HEK293 (cell line): ENCODE measurements around the gene USP6NL.

ENCODE experiments used
- BCL11A ChIP-seq: fragments of 450-650 bp; formaldehyde crosslinking; IDR thresholded peaks from 2 replicates; pipeline ENCODE4 v1.5.1; 2016; ENCODE audit warnings: low read depth, missing biosample characterization, missing genetic modification characterization
- HIC1 ChIP-seq: fragments of 450-650 bp; formaldehyde crosslinking; IDR thresholded peaks from 2 replicates; pipeline ENCODE4 v1.5.1; 2016; ENCODE audit warnings: missing biosample characterization, missing genetic modification characterization
- HOXA7 ChIP-seq: sonication (generic); formaldehyde crosslinking; IDR thresholded peaks from 2 replicates; pipeline ENCODE4 v1.8.1; 2022; ENCODE audit warnings: missing genetic modification reagents, borderline replicate concordance
- IKZF3 ChIP-seq: fragments of 450-650 bp; IDR thresholded peaks from 2 replicates; pipeline ENCODE4 v1.5.0; 2018; ENCODE audit warnings: missing biosample characterization, mild to moderate bottlenecking, missing genetic modification characterization, moderate library complexity
- PRDM4 ChIP-seq: fragments of 450-650 bp; formaldehyde crosslinking; IDR thresholded peaks from 2 replicates; pipeline ENCODE4 v1.5.1; 2017; ENCODE audit warnings: missing biosample characterization, missing genetic modification characterization
- PRDM6 ChIP-seq: fragments of 450-650 bp; formaldehyde crosslinking; IDR thresholded peaks from 2 replicates; pipeline ENCODE4 v1.5.1; 2017; ENCODE audit warnings: missing biosample characterization, missing genetic modification characterization
- SALL2 ChIP-seq: fragments of 450-650 bp; formaldehyde crosslinking; IDR thresholded peaks from 2 replicates; pipeline ENCODE4 v1.5.0; 2017; ENCODE audit warnings: missing biosample characterization, mild to moderate bottlenecking, missing genetic modification characterization, borderline replicate concordance
- ZBTB26 ChIP-seq: fragments of 450-650 bp; formaldehyde crosslinking; optimal IDR thresholded peaks from 2 replicates; pipeline ENCODE3; 2016; ENCODE audit warnings: missing biosample characterization, mild to moderate bottlenecking, missing genetic modification characterization
- ZBTB44 ChIP-seq: fragments of 450-650 bp; IDR thresholded peaks from 2 replicates; pipeline ENCODE4 v1.5.1; 2018; ENCODE audit warnings: missing biosample characterization, mild to moderate bottlenecking, missing genetic modification characterization
- ZBTB49 ChIP-seq: fragments of 450-650 bp; formaldehyde crosslinking; IDR thresholded peaks from 2 replicates; pipeline ENCODE4 v1.5.1; 2016; ENCODE audit warnings: missing biosample characterization, missing genetic modification characterization, low read depth
- ZFP3 ChIP-seq: fragments of 450-650 bp; formaldehyde crosslinking; IDR thresholded peaks from 2 replicates; pipeline ENCODE4 v1.5.1; 2016; ENCODE audit warnings: low read depth, missing biosample characterization, missing genetic modification characterization
- ZNF112 ChIP-seq: fragments of 450-650 bp; formaldehyde crosslinking; IDR thresholded peaks from 2 replicates; pipeline ENCODE4 v1.5.0; 2017; ENCODE audit warnings: missing biosample characterization, missing genetic modification characterization
- ZNF114 ChIP-seq: fragments of 450-650 bp; formaldehyde crosslinking; IDR thresholded peaks from 2 replicates; pipeline ENCODE4 v1.5.0; 2017; ENCODE audit warnings: missing biosample characterization, missing genetic modification characterization
- ZNF132 ChIP-seq: fragments of 450-650 bp; formaldehyde crosslinking; IDR thresholded peaks from 2 replicates; pipeline ENCODE4 v1.5.1; 2017; ENCODE audit warnings: missing biosample characterization, missing genetic modification characterization, borderline replicate concordance
- ZNF157 ChIP-seq: fragments of 450-650 bp; formaldehyde crosslinking; IDR thresholded peaks from 2 replicates; pipeline ENCODE4 v1.5.1; 2016; ENCODE audit warnings: missing biosample characterization, missing genetic modification characterization
- ZNF16 ChIP-seq: fragments of 450-650 bp; formaldehyde crosslinking; IDR thresholded peaks from 2 replicates; pipeline ENCODE4 v1.5.1; 2016; ENCODE audit warnings: low read depth, missing biosample characterization, missing genetic modification characterization
- ZNF24 ChIP-seq: fragments of 450-650 bp; formaldehyde crosslinking; IDR thresholded peaks from 2 replicates; pipeline ENCODE4 v1.5.1; 2016; ENCODE audit warnings: missing biosample characterization, missing genetic modification characterization
- ZNF394 ChIP-seq: fragments of 450-650 bp; formaldehyde crosslinking; IDR thresholded peaks from 2 replicates; pipeline ENCODE4 v1.5.1; 2016; ENCODE audit warnings: missing biosample characterization, missing genetic modification characterization, mild to moderate bottlenecking, moderate library complexity, borderline replicate concordance
- ZNF433 ChIP-seq: fragments of 450-650 bp; formaldehyde crosslinking; IDR thresholded peaks from 2 replicates; pipeline ENCODE4 v1.5.1; 2016; ENCODE audit warnings: missing biosample characterization, missing genetic modification characterization, low read depth
- ZNF501 ChIP-seq: fragments of 450-650 bp; formaldehyde crosslinking; IDR thresholded peaks from 2 replicates; pipeline ENCODE4 v1.5.1; 2016; ENCODE audit warnings: missing biosample characterization, missing genetic modification characterization
- ZNF514 ChIP-seq: fragments of 450-650 bp; formaldehyde crosslinking; IDR thresholded peaks from 2 replicates; pipeline ENCODE4 v1.5.1; 2016; ENCODE audit warnings: missing biosample characterization, missing genetic modification characterization
- ZNF580 ChIP-seq: fragments of 450-650 bp; formaldehyde crosslinking; IDR thresholded peaks from 2 replicates; pipeline ENCODE4 v1.5.1; 2016; ENCODE audit warnings: missing biosample characterization, missing genetic modification characterization
- ZNF645 ChIP-seq: fragments of 450-650 bp; formaldehyde crosslinking; IDR thresholded peaks from 2 replicates; pipeline ENCODE4; 2016; ENCODE audit warnings: missing biosample characterization, missing genetic modification characterization
- ZNF768 ChIP-seq: fragments of 450-650 bp; formaldehyde crosslinking; IDR thresholded peaks from 2 replicates; pipeline ENCODE4 v1.5.1; 2018; ENCODE audit warnings: missing biosample characterization, mild to moderate bottlenecking, missing genetic modification characterization

USP6NL gene

GRCh38 chr10:11612021-11613001 lies 861 bp upstream of the USP6NL start (continued):
- TF ChIP-seq HIC1 (tag by site-specific recombination) (no peak), HOXA7 (CRISPR knock-in tag) (no peak), ZNF394 (tag by site-specific recombination) (no peak), IKZF3 (tag by site-specific recombination) (no peak), ZNF112 (no peak), SALL2 (tag by site-specific recombination) (no peak), ZNF16 (tag by site-specific recombination) (no peak), ZBTB49 (no peak), PRDM4 (tag by site-specific recombination) (no peak), ZNF157 (tag by site-specific recombination) (no peak), ZBTB26 (tag by site-specific recombination) (no peak), ZNF580 (peak; percentile 50; the same call in 1 of the 2 replicates), BCL11A (tag by site-specific recombination) (peak; percentile 34; the same call in 1 of the 2 replicates), ZNF501 (tag by site-specific recombination) (peak; percentile 47; the same call in 1 of the 2 replicates), ZNF645 (tag by site-specific recombination) (no peak; the same call in 1 of the 2 replicates), ZNF514 (tag by site-specific recombination) (no peak), ZNF433 (no peak), ZNF114 (tag by site-specific recombination) (no peak), ZNF132 (tag by site-specific recombination) (no peak), ZNF24 (tag by site-specific recombination) (0 out of 2 replicates have a peak, but pooled peaks have one; percentile 42), ZNF768 (tag by site-specific recombination) (no peak), PRDM6 (peak; percentile 75), ZBTB44 (no peak), ZFP3 (no peak)
